CD4-positive, alpha-beta memory T cell (primary cell): Measurements from ENCODE around the gene SNX18. TPM values are rescaled to one million over a fixed set of nuclear protein-coding genes. Genes with fewer than 3 reads are reported as not detected.
A peak's percentile ranks its signal among the peaks of the same experiment; 100 is the strongest.

Experiments used
- CTCF ChIA-PET: fragments of 350-600 bp; sonication (Branson Sonifier 250); formaldehyde crosslinking; loops from one replicate; lab custom pipeline; 2021; ENCODE audit warnings: inconsistent platforms; ENCODE audit not compliant: partially characterized antibody; lab: Charles Lee
- POLR2A ChIA-PET: fragments of 350-600 bp; sonication (Branson Sonifier 250); formaldehyde crosslinking; loops from one replicate; lab custom pipeline; 2021; ENCODE audit not compliant: partially characterized antibody; lab: Charles Lee
- DNase-seq, 5 donors: peaks; one replicate each; pipeline versions ENCODE4 v3.0.0 to v3.0.0-alpha.2; 2020 to 2022; ENCODE audit warnings: mixed read lengths in 1 of 5
- H3K27ac ChIP-seq: one replicate; pipeline ENCODE4 v1.7.0; 2013; ENCODE audit warnings: low read depth, low read length
- H3K27me3 ChIP-seq: 2 replicates; pipeline ENCODE4 v1.7.0; 2013; ENCODE audit warnings: mild to moderate bottlenecking, low read length, moderate library complexity; ENCODE audit not compliant: insufficient read depth
- H3K36me3 ChIP-seq: 2 replicates; pipeline ENCODE4 v1.7.0; 2013; ENCODE audit warnings: mild to moderate bottlenecking, low read length, moderate library complexity; ENCODE audit not compliant: insufficient read depth
- H3K4me1 ChIP-seq: 2 replicates; pipeline ENCODE4 v1.7.0; 2013; ENCODE audit warnings: mild to moderate bottlenecking, low read length, moderate library complexity; ENCODE audit not compliant: insufficient read depth
- H3K4me3 ChIP-seq, 2 donors: one replicate each; pipeline ENCODE4 v1.7.0; 2013; ENCODE audit warnings: low read length in 2 of 2, mild to moderate bottlenecking in 1 of 2
- H3K9me3 ChIP-seq, 2 donors: one replicate each; pipeline ENCODE4 v1.7.0; 2013; ENCODE audit warnings: low read length in 2 of 2, control low read depth in 1 of 2; ENCODE audit not compliant: control insufficient read depth in 1 of 2
- H3K27ac Mint-ChIP-seq, 7 donors: one replicate each; pipeline ENCODE4 v1.8.0; 2020 to 2021; ENCODE audit warnings: mixed read lengths in 7 of 7, mild to moderate bottlenecking in 6 of 7, inconsistent platforms in 3 of 7, moderate library complexity in 3 of 7
- H3K27me3 Mint-ChIP-seq, 2 donors: one replicate each; pipeline ENCODE4 v1.8.0; 2020 to 2021; ENCODE audit warnings: mixed read lengths in 2 of 2
- H3K36me3 Mint-ChIP-seq, 2 donors: one replicate each; pipeline ENCODE4 v1.8.0; 2020 to 2021; ENCODE audit warnings: mixed read lengths in 2 of 2, inconsistent platforms in 1 of 2, mild to moderate bottlenecking in 1 of 2
- H3K4me1 Mint-ChIP-seq, 4 donors: one replicate each; pipeline ENCODE4 v1.8.0; 2020 to 2021; ENCODE audit warnings: mixed read lengths in 4 of 4, mild to moderate bottlenecking in 1 of 4
- H3K4me3 Mint-ChIP-seq, 8 donors: one replicate each; pipeline ENCODE4 v1.8.0; 2020 to 2021; ENCODE audit warnings: mixed read lengths in 8 of 8, mild to moderate bottlenecking in 7 of 8, moderate library complexity in 6 of 8, inconsistent platforms in 3 of 8
- H3K9me3 Mint-ChIP-seq, 8 donors: one replicate each; pipeline ENCODE4 v1.8.0; 2020 to 2021; ENCODE audit warnings: mixed read lengths in 8 of 8, mild to moderate bottlenecking in 5 of 8, inconsistent platforms in 3 of 8, moderate library complexity in 1 of 8
- intact Hi-C: fragments of 100-400 bp; cut with micrococcal nuclease; formaldehyde crosslinking; loops from one replicate; pipeline ENCODE4 v1.15.1; 2023
- polyA plus RNA-seq, 2 donors: library from polyadenylated mRNA; unstranded; fragments of 300-500 nt; fragmentation: Illumina TruSeq; gene quantifications; one replicate each; pipeline ENCODE4 v1.2.3, GENCODE V29; 2021
- total RNA-seq, 2 experiments: library from RNA; stranded (reverse); gene quantifications; one replicate each; pipeline ENCODE4 v1.2.3, GENCODE V29; 2021

Gene SNX18
- total and polyA plus RNA-seq, 4 experiments from 2014 or later = 0.30 to 31.4 (median 15.3) TPM

GRCh38 chr5:54495027-54495426 lies 22.5 kb upstream of the SNX18 start:
- CTCF ChIA-PET = interaction anchor here (1.1 kb wide), 1 partner anchor 10 kb away, joined by 3 read pairs; no protein-coding TSS in a partner anchor
- Mint-ChIP-seq H3K9me3 (peaks cover 0 to 24% (median 15%) of the 10 kb centered on the region in 8 donors), H3K4me1 (no peaks in the 10 kb centered on the region), H3K27ac (no peak overlapping the region), H3K4me3 (no peak overlapping the region), H3K36me3 (no peaks in the 10 kb centered on the region), H3K27me3 (peaks cover 9 to 22% of the 10 kb centered on the region in 2 donors)
- H3K36me3 ChIP-seq = no peaks in the 10 kb centered on the region
- H3K4me1 ChIP-seq = no peaks in the 10 kb centered on the region
- no peaks in the 10 kb centered on the region for H3K9me3 ChIP-seq
- H3K27me3 ChIP-seq = no peaks in the 10 kb centered on the region
- H3K4me3 ChIP-seq = no peak overlapping the region
- POLR2A ChIA-PET = no interaction called here
- intact Hi-C loops = no loop called here
- DNase-seq = no peak
- no peak overlapping the region for H3K27ac ChIP-seq

GRCh38 chr5:54514291-54514690 lies 3.3 kb upstream of the SNX18 start:
- Histone ChIP-seq H3K36me3 (no peaks in the 10 kb centered on the region), H3K4me1 (peaks cover 9% of the 10 kb centered on the region), H3K27me3 (peaks cover 4% of the 10 kb centered on the region), H3K9me3 (no peaks in the 10 kb centered on the region), H3K27ac (no peak overlapping the region), H3K4me3 (no peak overlapping the region)
- Mint-ChIP-seq H3K4me3 (no peak overlapping the region), H3K27me3 (peaks cover 4% of the 10 kb centered on the region in 2 donors), H3K36me3 (peaks cover 0 to under 1% of the 10 kb centered on the region in 2 donors), H3K9me3 (no peaks in the 10 kb centered on the region), H3K27ac (no peak overlapping the region), H3K4me1 (peaks cover 4 to 8% (median 5%) of the 10 kb centered on the region in 4 donors)
- no peak for DNase-seq
- CTCF ChIA-PET = interaction anchor here (1.4 kb wide), 1 partner anchor 331 kb away, joined by 13 read pairs; no protein-coding TSS in a partner anchor
- intact Hi-C loops = no loop called here
- POLR2A ChIA-PET = no interaction called here

DNA sequence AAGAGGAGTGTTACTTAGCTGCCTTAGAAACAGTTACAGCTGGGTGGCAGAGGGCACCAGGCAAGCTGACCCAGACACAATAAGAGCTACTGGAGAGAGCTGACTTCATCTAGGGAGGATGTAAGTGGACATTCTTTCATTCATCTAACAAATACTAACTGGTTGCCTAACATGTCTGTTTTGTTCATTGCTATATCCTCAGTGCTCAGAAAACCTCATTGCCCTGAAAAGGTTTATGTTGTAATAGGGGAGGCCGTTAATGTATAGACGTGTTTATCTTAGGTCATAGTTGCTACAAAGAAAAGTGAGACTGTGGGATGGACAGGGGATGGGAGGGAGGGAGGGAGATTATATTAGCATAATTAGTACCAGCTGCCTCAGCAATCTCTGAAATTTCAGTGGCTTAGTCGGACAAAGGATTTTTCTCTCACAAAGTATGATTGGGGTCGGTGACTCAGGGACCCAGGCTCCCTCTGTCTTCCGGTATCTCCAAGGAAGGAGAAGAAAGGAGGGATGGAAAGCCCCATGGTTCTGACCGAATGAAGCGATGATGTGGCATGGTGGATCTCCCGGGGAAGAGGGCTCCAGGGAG lies 2.6 kb upstream of the SNX18 start:
- no peak overlapping the region for H3K4me3 Mint-ChIP-seq
- POLR2A ChIA-PET = no interaction called here
- CTCF ChIA-PET = interaction anchor here (1.4 to 4.6 kb wide), 2 partner anchors 330 to 351 kb away, joined by 13 to 88 read pairs; no protein-coding TSS in a partner anchor
- H3K9me3 Mint-ChIP-seq = no peaks in the 10 kb centered on the region
- no peaks in the 10 kb centered on the region for H3K27me3 ChIP-seq
- no peaks in the 10 kb centered on the region for H3K36me3 ChIP-seq
- no peak overlapping the region for H3K27ac Mint-ChIP-seq
- no peaks in the 10 kb centered on the region for H3K9me3 ChIP-seq
- intact Hi-C loops = no loop called here
- peaks cover 0 to 5% of the 10 kb centered on the region in 2 donors for H3K36me3 Mint-ChIP-seq
- peaks cover 15% of the 10 kb centered on the region for H3K4me1 ChIP-seq
- H3K27me3 Mint-ChIP-seq = no peaks in the 10 kb centered on the region
- no peak overlapping the region for H3K27ac ChIP-seq
- no peak overlapping the region for H3K4me3 ChIP-seq
- H3K4me1 Mint-ChIP-seq = peaks cover 4 to 14% (median 8%) of the 10 kb centered on the region in 4 donors
- no peak for DNase-seq

DNA sequence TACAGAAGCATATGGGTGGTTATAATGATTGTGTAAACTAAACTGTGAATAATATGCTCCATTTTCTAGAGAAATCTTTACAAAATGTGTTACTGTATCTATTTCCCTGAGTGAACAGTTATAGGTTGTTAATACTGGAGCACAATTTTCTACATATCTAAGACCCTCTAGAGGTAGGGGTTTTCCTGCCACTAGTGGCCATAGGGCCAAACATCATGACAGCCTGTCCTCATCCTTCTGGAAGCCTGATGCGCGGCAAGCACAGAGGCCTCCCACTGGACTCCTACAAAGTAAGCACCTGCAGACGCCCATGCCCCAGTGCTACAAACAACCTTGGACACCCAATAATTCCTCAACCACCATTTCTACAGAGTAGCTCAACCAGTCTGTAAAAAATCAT lies 1.9 kb upstream of the SNX18 start:
- H3K36me3 ChIP-seq = no peaks in the 10 kb centered on the region
- H3K4me1 ChIP-seq = peaks cover 22% of the 10 kb centered on the region
- DNase-seq = no peak
- Mint-ChIP-seq H3K4me1 (peaks cover 4 to 17% (median 11%) of the 10 kb centered on the region in 4 donors), H3K9me3 (no peaks in the 10 kb centered on the region), H3K27ac (no peak overlapping the region), H3K4me3 (no peak overlapping the region), H3K36me3 (peaks cover 0 to 5% of the 10 kb centered on the region in 2 donors), H3K27me3 (no peaks in the 10 kb centered on the region)
- no peak overlapping the region for H3K4me3 ChIP-seq
- POLR2A ChIA-PET = interaction anchor here (3.7 to 5.0 kb wide), 2 partner anchors 95 to 329 kb away, joined by 40 to 74 read pairs; no protein-coding TSS in a partner anchor
- no peaks in the 10 kb centered on the region for H3K9me3 ChIP-seq
- intact Hi-C loops = loop anchor here (2.0 kb wide), 1 partner anchor 229 kb away; no protein-coding TSS in a partner anchor
- H3K27ac ChIP-seq = no peak overlapping the region
- CTCF ChIA-PET = interaction anchor here (0.8 to 4.9 kb wide), 11 partner anchors 12 to 661 kb away, joined by 3 to 181 read pairs (median 7); no protein-coding TSS in a partner anchor
- no peaks in the 10 kb centered on the region for H3K27me3 ChIP-seq

GRCh38 chr5:54516051-54516655 lies 1.4 kb upstream of the SNX18 start:
- H3K4me3 Mint-ChIP-seq = peak overlapping the region in 1 of 8 donors; percentile 9

DNA sequence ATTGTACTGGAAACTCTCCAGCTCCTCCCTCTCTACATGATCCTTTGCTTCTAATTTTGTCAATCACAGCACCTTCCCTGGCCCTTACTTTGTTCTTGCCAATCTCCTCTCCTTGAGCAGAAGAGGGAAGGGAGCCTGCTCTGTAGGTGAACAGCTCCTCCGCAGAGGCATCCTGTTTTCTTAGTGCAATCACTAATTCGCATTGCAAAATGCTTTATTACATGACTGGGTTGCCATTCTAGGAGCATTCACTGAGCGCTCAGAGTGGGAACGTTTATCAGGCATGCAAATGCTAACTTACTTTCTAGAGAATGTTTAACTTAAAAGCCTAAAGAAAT lies 416 bp upstream of the SNX18 start:
- no peaks in the 10 kb centered on the region for H3K9me3 ChIP-seq
- no peak overlapping the region for H3K4me3 ChIP-seq
- H3K27ac Mint-ChIP-seq = peak overlapping the region in 5 of 7 donors; percentile 32 to 81 (median 67)
- H3K27me3 ChIP-seq = no peaks in the 10 kb centered on the region
- peaks cover 37% of the 10 kb centered on the region for H3K4me1 ChIP-seq
- H3K4me1 Mint-ChIP-seq = peaks cover 4 to 29% (median 16%) of the 10 kb centered on the region in 4 donors
- H3K9me3 Mint-ChIP-seq = no peaks in the 10 kb centered on the region
- no peak for DNase-seq
- ChIA-PET CTCF (interaction anchor here (0.7 to 4.9 kb wide), 37 partner anchors 8 to 659 kb away, joined by 3 to 181 read pairs (median 4); no protein-coding TSS in a partner anchor), POLR2A (interaction anchor here (0.6 to 5.0 kb wide), 18 partner anchors 10 to 350 kb away, joined by 3 to 74 read pairs (median 6); partner anchors contain the start of gene ARL15)
- H3K27ac ChIP-seq = no peak overlapping the region
- intact Hi-C loops = loop anchor here (1.0 to 2.0 kb wide), 7 partner anchors 129 to 629 kb away; partner anchors contain the start of gene ARL15
- H3K4me3 Mint-ChIP-seq = peak overlapping the region; percentile 45 to 87 (median 82)
- no peaks in the 10 kb centered on the region for H3K36me3 ChIP-seq
- peaks cover 0 to 5% of the 10 kb centered on the region in 2 donors for H3K36me3 Mint-ChIP-seq
- no peaks in the 10 kb centered on the region for H3K27me3 Mint-ChIP-seq

More at GRCh38 chr5:54516051-54516655, 1.4 kb upstream of the SNX18 start:
- POLR2A ChIA-PET = interaction anchor here (1.6 to 5.0 kb wide), 5 partner anchors 94 to 351 kb away, joined by 3 to 74 read pairs (median 26); no protein-coding TSS in a partner anchor
- no peak overlapping the region for H3K4me3 ChIP-seq
- no peaks in the 10 kb centered on the region for H3K36me3 ChIP-seq
- peaks cover 4 to 21% (median 13%) of the 10 kb centered on the region in 4 donors for H3K4me1 Mint-ChIP-seq
- CTCF ChIA-PET = interaction anchor here (0.8 to 4.9 kb wide), 25 partner anchors 9 to 660 kb away, joined by 3 to 181 read pairs (median 4); no protein-coding TSS in a partner anchor
- no peak overlapping the region for H3K27ac ChIP-seq
- no peaks in the 10 kb centered on the region for H3K27me3 Mint-ChIP-seq
- peaks cover 0 to 5% of the 10 kb centered on the region in 2 donors for H3K36me3 Mint-ChIP-seq
- DNase-seq = no peak
- H3K27me3 ChIP-seq = no peaks in the 10 kb centered on the region
- H3K27ac Mint-ChIP-seq = peak overlapping the region in 1 of 7 donors; percentile 75
- intact Hi-C loops = loop anchor here (2.0 kb wide), 1 partner anchor 229 kb away; no protein-coding TSS in a partner anchor
- no peaks in the 10 kb centered on the region for H3K9me3 ChIP-seq
- H3K9me3 Mint-ChIP-seq = no peaks in the 10 kb centered on the region
- peaks cover 27% of the 10 kb centered on the region for H3K4me1 ChIP-seq
